HG03558 (cell line): Measurements from ENCODE around the gene MRPL50.

Experiments
- ATAC-seq: cut with Tn5 transposase; IDR thresholded peaks from one replicate; pipeline ENCODE4 v1.9.1; 2021; ENCODE audit warnings: moderate number of reproducible peaks; ENCODE audit not compliant: unreplicated experiment; ENCODE audit errors: extremely low read depth

Gene MRPL50

DNA sequence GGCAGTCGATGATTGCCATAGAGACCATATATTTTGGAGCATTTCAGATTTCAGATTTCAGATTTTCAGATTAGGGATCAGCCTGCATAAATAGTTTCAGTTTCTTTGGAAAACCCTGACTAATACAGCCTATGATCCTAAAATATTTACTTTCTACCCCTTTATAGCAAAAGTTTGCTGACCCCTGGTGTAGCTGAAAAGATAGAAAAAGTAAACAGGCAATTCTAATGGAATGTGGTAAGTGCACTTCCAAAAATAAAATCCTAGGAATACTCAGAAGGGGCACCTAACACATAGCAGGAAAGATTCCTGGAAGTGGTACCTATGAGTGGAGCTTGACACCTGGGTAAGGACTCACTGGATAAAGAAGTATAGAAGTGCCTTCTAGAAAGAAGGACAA is 48.1 kb downstream of the MRPL50 start:
- ATAC-seq = no peak

DNA sequence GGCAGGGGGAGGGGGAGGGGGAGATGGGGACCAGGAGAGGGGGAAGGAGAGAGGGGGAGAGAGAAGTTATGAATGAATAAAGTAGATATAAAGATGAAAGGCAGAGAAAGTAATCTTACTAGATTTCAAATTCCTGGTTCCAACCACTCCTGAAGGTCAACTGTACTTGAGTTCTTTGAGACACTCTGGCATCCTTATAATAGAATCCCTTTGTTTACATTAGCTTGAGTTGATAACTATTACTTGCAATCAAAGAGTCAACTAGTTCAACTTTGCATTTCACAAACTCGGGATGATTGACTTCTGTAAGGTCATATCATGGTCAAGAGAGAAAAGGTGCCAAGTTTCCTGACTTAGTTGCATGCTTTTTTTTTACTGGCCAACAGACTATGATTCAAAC is 55.8 kb downstream of the MRPL50 start:
- no peak for ATAC-seq

DNA sequence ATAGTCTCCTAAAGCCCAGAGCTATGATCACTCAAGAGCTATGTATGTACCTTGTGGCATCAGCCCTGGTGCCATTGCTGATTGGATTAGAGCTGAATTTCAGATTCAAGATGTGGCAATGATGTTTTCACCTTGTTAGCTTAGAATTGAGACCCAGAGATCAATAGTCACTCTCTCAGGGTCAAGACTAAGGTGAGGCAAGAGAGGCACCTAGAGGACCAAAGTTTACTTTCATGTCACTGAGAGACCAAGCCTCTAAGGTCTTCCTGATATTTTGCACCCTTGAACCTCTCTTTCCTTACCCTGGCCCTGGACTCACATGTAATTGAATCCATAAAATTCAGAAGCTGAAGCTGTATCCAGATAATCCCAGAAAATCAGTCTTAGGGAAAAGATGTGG is 56.5 kb downstream of the MRPL50 start:
- no peak for ATAC-seq
